M059J (cell line): ENCODE measurements around the gene CENPI. TPM values are rescaled to one million over a fixed set of nuclear protein-coding genes. Genes with fewer than 3 reads are reported as not detected.

ENCODE experiments used
- total RNA-seq: library from RNA; depleted of rRNA; stranded (reverse); fragments of >200 nt; shearing (Covaris generic); gene quantifications from 2 replicates; pipeline ENCODE4 v1.2.3, GENCODE V29; 2014; rRNA removed

Gene CENPI
- total RNA-seq, 1 experiment from 2014 or later: 69.2 TPM

Other genes with a start within 250 kb of the CENPI start
- not detected in 2 replicates for gene NOX1, start 223.8 kb upstream of the CENPI start, total RNA-seq
- 3.2 and 3.7 TPM in 2 replicates for gene XKRX, start 169.3 kb upstream of the CENPI start, total RNA-seq
- not detected in 2 replicates for gene ARL13A, start 128.5 kb upstream of the CENPI start, total RNA-seq
- 31.4 and 32.8 TPM in 2 replicates for gene TRMT2B, start 46.1 kb upstream of the CENPI start, total RNA-seq
- 2.1 and 3.5 TPM in 2 replicates for gene TMEM35A, start 19.3 kb upstream of the CENPI start, total RNA-seq
- gene DRP2, start 121.6 kb downstream of the CENPI start, total RNA-seq: 0.42 and 0.44 TPM in 2 replicates
- not detected in 2 replicates for gene TAF7L, start 193.1 kb downstream of the CENPI start, total RNA-seq